HG02884 (cell line): ENCODE measurements around the gene ADAM8.

Source experiments
- ATAC-seq: cut with Tn5 transposase; IDR thresholded peaks from one replicate; pipeline ENCODE4 v1.9.1; 2021; ENCODE audit warnings: mild to moderate bottlenecking, moderate library complexity; ENCODE audit not compliant: unreplicated experiment

ADAM8 gene

GRCh38 chr10:133251388-133252222 lies 25.1 kb downstream of the ADAM8 start:
- no peak for ATAC-seq

- no peak for ATAC-seq
Observed at GRCh38 chr10:133249975-133250754, 26.5 kb downstream of the ADAM8 start.

GRCh38 chr10:133249094-133249780 lies 27.4 kb downstream of the ADAM8 start:
- ATAC-seq: no peak

GRCh38 chr10:133248334-133248715 lies 28.3 kb downstream of the ADAM8 start:
- no peak for ATAC-seq

GRCh38 chr10:133247681-133248333 lies 28.9 kb downstream of the ADAM8 start:
- ATAC-seq: no peak

GRCh38 chr10:133246236-133246626 lies 30.4 kb downstream of the ADAM8 start:
- ATAC-seq: no peak

- ATAC-seq: no peak
Observed at GRCh38 chr10:133245439-133246235, 31.0 kb downstream of the ADAM8 start.

GRCh38 chr10:133243593-133243992 lies 33.1 kb downstream of the ADAM8 start:
- no peak for ATAC-seq

GRCh38 chr10:133242611-133243356 lies 33.9 kb downstream of the ADAM8 start:
- no peak for ATAC-seq

- no peak for ATAC-seq
Observed at GRCh38 chr10:133241501-133242205, 35.0 kb downstream of the ADAM8 start.

- ATAC-seq: no peak
Observed at GRCh38 chr10:133239990-133240389, 36.7 kb downstream of the ADAM8 start.

- no peak for ATAC-seq
Observed at GRCh38 chr10:133238466-133238804, 38.2 kb downstream of the ADAM8 start.

GRCh38 chr10:133237588-133238465 lies 38.8 kb downstream of the ADAM8 start, which contains the start of gene VENTX:
VENTX (plus strand) TSS chr10:133237855; CDS start chr10:133237915, 60 bp downstream.
- ATAC-seq: no peak

- ATAC-seq: no peak
Observed at GRCh38 chr10:133237241-133237587, 39.5 kb downstream of the ADAM8 start.

GRCh38 chr10:133236401-133237240 lies 40.0 kb downstream of the ADAM8 start:
- ATAC-seq: no peak

GRCh38 chr10:133235932-133236331 lies 40.7 kb downstream of the ADAM8 start:
- no peak for ATAC-seq

- no peak for ATAC-seq
Observed at GRCh38 chr10:133235265-133235855, 41.3 kb downstream of the ADAM8 start.
